WERI-Rb-1 (cell line): ENCODE data around the gene DENND11.
A peak's percentile ranks its signal among the peaks of the same experiment; 100 is the strongest.

Experiments
- DNase-seq: peaks from one replicate; pipeline ENCODE4 v3.0.0-alpha.2; 2020
- H3K27ac ChIP-seq: fragments of 250-450 bp; sonication (Bioruptor Pico); 2 replicates; pipeline ENCODE4 v1.5.1; 2020; ENCODE audit warnings: mild to moderate bottlenecking, moderate library complexity
- H3K27me3 ChIP-seq: fragments of 250-450 bp; sonication (Bioruptor Pico); 2 replicates; pipeline ENCODE4 v1.5.1; 2021; ENCODE audit warnings: mild to moderate bottlenecking, low read depth, moderate library complexity; ENCODE audit not compliant: insufficient read depth, severe bottlenecking
- H3K36me3 ChIP-seq: fragments of 250-450 bp; sonication (Bioruptor Pico); 2 replicates; pipeline ENCODE4 v1.5.1; 2020; ENCODE audit warnings: mild to moderate bottlenecking, moderate library complexity
- H3K4me3 ChIP-seq: 2 replicates; pipeline ENCODE4 v1.5.1; 2011; ENCODE audit warnings: low read depth, mild to moderate bottlenecking, control low read depth, low read length
- H3K9me3 ChIP-seq: fragments of 250-450 bp; sonication (Bioruptor Pico); 2 replicates; pipeline ENCODE4 v1.5.1; 2021; ENCODE audit warnings: mild to moderate bottlenecking, moderate library complexity; ENCODE audit not compliant: severe bottlenecking
- CTCF ChIP-seq: IDR thresholded peaks from 2 replicates; pipeline ENCODE4 v1.5.1; 2011; ENCODE audit warnings: low read depth, mild to moderate bottlenecking, control low read depth, inconsistent platforms, low read length

The DENND11 gene

GRCh38 chr7:141706239-141707064, 4.5 kb upstream of the DENND11 start:
- no peak for DNase-seq
- peaks cover 43% of the 10 kb centered on the region for H3K27me3 ChIP-seq
- no peak overlapping the region for H3K27ac ChIP-seq
- H3K4me3 ChIP-seq, result no peak overlapping the region
- H3K9me3 ChIP-seq, result no peaks in the 10 kb centered on the region
- H3K36me3 ChIP-seq, result no peaks in the 10 kb centered on the region
- no peak for TF ChIP-seq CTCF

- Histone ChIP-seq H3K36me3 (no peaks in the 10 kb centered on the region), H3K9me3 (no peaks in the 10 kb centered on the region), H3K4me3 (no peak overlapping the region), H3K27me3 (peaks cover 50% of the 10 kb centered on the region), H3K27ac (no peak overlapping the region)
- no peak for DNase-seq
- no peak for TF ChIP-seq CTCF
Observed at GRCh38 chr7:141704741-141705140, 2.8 kb upstream of the DENND11 start.

- no peaks in the 10 kb centered on the region for H3K36me3 ChIP-seq
- DNase-seq, result no peak
- H3K27me3 ChIP-seq, result peaks cover 56% of the 10 kb centered on the region
Observed at GRCh38 chr7:141704112-141704511, 2.1 kb upstream of the DENND11 start.

GRCh38 chr7:141702892-141703291, 926 bp upstream of the DENND11 start:
- no peak for DNase-seq
- no peaks in the 10 kb centered on the region for H3K36me3 ChIP-seq
- H3K4me3 ChIP-seq, result no peak overlapping the region
- no peak for TF ChIP-seq CTCF
- H3K27me3 ChIP-seq, result peaks cover 63% of the 10 kb centered on the region
- H3K9me3 ChIP-seq, result no peaks in the 10 kb centered on the region
- H3K27ac ChIP-seq, result no peak overlapping the region

More at GRCh38 chr7:141704112-141704511, 2.1 kb upstream of the DENND11 start:
- Histone ChIP-seq H3K9me3 (no peaks in the 10 kb centered on the region), H3K27ac (no peak overlapping the region), H3K4me3 (no peak overlapping the region)
- no peak for TF ChIP-seq CTCF

- H3K27ac ChIP-seq, result no peak overlapping the region
- peak overlapping the region; percentile 32 for H3K4me3 ChIP-seq
- H3K9me3 ChIP-seq, result no peaks in the 10 kb centered on the region
- no peak for TF ChIP-seq CTCF
- H3K36me3 ChIP-seq, result no peaks in the 10 kb centered on the region
- H3K27me3 ChIP-seq, result peaks cover 64% of the 10 kb centered on the region
- peak; percentile 15 for DNase-seq
Observed at GRCh38 chr7:141701489-141702046, 398 bp downstream of the DENND11 start.
